Hematopoietic multipotent progenitor cell treated with erythropoietin and hydrocortisone succinate and interleukin-3 and kit ligand, for 17 days (in vitro differentiated cells): ENCODE results near the gene PTCHD1.

Experiments
- DNase-seq: peaks from one replicate; pipeline ENCODE4 v3.0.0-alpha.2; 2015; ENCODE audit warnings: low spot score

The PTCHD1 gene

GRCh38 chrX:23334848-23335599 lies at the start of gene PTCHD1:
TSS of gene PTCHD1 (plus strand) at chrX:23334849. CDS start at chrX:23334876, 27 bp downstream.
- DNase-seq = no peak

GRCh38 chrX:23286731-23287130 lies 47.9 kb upstream of the PTCHD1 start:
- no peak for DNase-seq

GRCh38 chrX:23287191-23287725 lies 47.4 kb upstream of the PTCHD1 start:
- no peak for DNase-seq

- no peak for DNase-seq
Observed at GRCh38 chrX:23292354-23292987, 42.2 kb upstream of the PTCHD1 start.

- no peak for DNase-seq
Observed at GRCh38 chrX:23292988-23293651, 41.5 kb upstream of the PTCHD1 start.

- DNase-seq = no peak
Observed at GRCh38 chrX:23304881-23305280, 29.8 kb upstream of the PTCHD1 start.

- DNase-seq = no peak
Observed at GRCh38 chrX:23311731-23312130, 22.9 kb upstream of the PTCHD1 start.

GRCh38 chrX:23312136-23312535 lies 22.5 kb upstream of the PTCHD1 start:
- DNase-seq = no peak

- peak; percentile 9 for DNase-seq
Observed at GRCh38 chrX:23317799-23318724, 16.6 kb upstream of the PTCHD1 start.

- DNase-seq = no peak
Observed at GRCh38 chrX:23327104-23327503, 7.5 kb upstream of the PTCHD1 start.

- DNase-seq = no peak
Observed at GRCh38 chrX:23331701-23332100, 2.9 kb upstream of the PTCHD1 start.

- no peak for DNase-seq
Observed at GRCh38 chrX:23332101-23332887, 2.4 kb upstream of the PTCHD1 start.

- no peak for DNase-seq
Observed at GRCh38 chrX:23332888-23333821, 1.5 kb upstream of the PTCHD1 start.

- DNase-seq = no peak
Observed at GRCh38 chrX:23333842-23334520, 668 bp upstream of the PTCHD1 start.

- no peak for DNase-seq
Observed at GRCh38 chrX:23334521-23334847, 165 bp upstream of the PTCHD1 start.

- DNase-seq = no peak
Observed at GRCh38 chrX:23338334-23338733, 3.7 kb downstream of the PTCHD1 start.

GRCh38 chrX:23341452-23341851 lies 6.8 kb downstream of the PTCHD1 start:
- DNase-seq = no peak

GRCh38 chrX:23344238-23344903 lies 9.7 kb downstream of the PTCHD1 start:
- DNase-seq = no peak

GRCh38 chrX:23344904-23345271 lies 10.2 kb downstream of the PTCHD1 start:
- DNase-seq = no peak
